ENCODE results near the gene C8A.

Gene C8A

DNA sequence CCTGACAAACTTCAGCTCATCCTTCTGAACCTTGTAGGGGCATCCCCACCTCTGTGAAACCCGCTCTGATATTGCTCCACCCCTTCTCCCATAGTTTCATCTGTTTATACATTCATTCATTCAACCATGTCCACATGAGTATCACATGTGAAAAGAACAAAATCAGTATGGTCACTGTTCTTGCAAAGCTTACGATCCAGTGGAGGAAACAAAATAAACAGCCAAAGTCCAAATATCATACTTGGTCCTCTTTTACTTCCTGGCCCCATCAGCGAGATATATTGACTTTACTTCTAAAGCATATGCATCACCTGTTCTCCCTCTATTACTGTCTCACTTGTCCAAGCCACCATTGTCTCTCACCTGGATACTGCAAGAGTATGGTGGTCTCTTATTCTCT lies 35.6 kb downstream of the C8A start:
- no peak for DNase-seq (ENCODE audit: low spot score)

DNA sequence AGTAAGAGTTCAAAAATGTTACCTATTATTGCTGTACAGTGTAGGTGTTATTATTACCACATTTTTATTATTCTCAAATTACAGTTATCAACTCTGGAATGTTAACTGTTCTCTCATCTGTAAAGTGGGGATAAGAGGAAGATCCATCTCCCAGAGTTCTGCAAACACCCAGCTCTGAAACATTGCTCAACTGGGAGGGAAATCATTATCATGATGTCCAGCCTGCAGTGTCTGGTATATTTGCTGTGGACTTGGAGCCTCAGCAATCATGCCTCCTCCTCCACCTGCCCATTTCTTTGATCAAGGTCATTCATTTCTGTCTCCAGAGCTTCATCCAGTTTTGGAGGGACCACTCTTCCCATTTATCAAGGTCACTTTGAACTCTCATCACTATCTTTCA lies 39.4 kb downstream of the C8A start:
- DNase-seq (ENCODE audit: low spot score) = no peak

DNA sequence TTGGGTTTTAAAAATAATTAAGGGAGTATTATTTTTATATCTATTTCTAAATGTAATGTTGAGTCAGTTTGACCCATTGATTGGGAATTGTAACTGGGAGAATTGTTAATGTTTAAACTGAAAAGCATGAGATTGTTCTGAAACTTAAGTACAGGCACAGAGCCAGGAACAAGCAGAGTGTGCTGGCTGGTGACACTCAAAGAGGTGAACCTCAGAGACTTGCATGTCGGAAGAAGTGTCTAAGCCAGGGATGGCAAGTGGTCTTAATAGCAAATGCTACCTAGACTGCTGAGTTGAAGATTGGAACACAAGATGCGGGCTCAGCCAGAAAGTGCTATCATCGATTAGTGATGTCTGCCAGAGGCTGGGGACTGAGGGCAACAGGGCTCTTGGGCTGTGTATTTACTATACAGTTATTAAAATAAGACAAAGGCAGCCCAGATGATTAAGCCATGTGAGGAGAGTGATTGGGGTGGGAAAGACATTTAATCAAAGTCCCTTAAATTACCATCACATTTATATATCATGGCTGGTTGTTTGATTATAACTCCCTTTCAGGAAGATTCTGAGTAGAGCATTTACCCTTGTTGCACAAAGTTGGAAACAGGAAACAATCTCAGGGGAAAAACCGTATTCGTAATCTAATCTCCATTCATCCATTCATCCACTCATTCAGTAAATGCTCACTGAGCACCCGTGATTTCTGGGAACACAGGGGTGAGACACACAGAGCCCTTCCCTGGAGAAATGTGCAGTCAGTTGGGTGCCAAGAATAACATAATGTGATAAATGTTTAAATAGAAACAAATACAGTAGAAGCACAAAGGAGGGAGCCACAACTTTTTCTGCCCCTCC lies 42.8 kb downstream of the C8A start:
- no peak for DNase-seq (ENCODE audit: low spot score)

DNA sequence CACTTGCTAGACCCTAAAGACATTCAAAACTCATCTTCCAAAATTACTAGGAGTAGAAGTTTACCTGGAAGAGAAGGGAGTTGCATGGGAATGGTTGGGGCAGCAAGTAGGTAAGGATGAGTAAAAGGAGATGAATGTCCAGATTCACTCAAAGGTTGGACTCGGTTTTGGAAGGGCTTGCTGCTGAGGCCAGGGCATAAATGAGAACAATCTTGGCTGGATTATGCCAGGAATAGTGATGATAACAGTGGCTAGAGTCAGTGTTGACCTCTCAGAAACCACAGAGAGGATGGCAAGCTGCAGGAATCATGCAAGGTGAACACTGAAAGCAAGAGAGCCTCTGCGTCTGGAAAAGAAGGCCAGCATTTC lies 43.4 kb downstream of the C8A start:
- no peak for DNase-seq (ENCODE audit: low spot score)

DNA sequence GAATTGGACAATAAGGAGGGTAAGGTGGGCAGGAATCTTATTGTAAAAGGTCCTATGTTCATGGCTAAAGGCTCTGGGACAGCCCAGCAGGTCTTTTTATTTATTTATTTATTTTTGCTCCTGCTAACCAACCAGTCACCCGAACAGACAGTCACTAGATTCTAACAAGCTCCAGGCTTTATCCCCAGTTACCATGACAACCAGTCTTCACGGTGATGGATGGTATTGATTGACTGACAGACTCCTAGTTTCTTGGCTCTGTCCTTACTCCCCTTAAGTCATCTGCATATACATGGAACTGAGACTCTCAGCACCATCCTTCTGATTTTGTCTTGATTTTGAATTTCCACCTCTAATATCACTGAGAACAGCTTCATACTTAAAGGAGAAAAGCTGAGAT lies 44.3 kb downstream of the C8A start:
- DNase-seq (ENCODE audit: low spot score) = no peak

DNA sequence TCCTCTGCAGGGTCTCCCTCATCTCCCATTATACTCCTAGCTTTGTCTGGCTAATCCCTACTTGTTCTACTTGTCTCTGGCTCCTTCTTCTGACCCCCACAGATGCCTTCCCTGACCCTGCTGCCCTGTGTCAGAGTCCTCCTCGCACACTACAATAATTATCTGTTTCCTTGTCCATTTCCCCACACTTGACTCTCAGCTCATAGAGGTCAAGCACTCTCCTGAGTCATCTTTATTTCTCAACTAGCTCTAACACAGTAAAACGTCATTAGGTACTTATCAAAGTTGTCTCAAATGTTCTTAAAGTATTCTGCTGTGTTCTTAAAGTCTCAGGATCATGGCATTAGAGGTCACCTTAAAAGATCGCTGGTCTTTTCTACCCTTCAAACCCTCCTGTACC lies 47.1 kb downstream of the C8A start:
- DNase-seq (ENCODE audit: low spot score) = no peak

DNA sequence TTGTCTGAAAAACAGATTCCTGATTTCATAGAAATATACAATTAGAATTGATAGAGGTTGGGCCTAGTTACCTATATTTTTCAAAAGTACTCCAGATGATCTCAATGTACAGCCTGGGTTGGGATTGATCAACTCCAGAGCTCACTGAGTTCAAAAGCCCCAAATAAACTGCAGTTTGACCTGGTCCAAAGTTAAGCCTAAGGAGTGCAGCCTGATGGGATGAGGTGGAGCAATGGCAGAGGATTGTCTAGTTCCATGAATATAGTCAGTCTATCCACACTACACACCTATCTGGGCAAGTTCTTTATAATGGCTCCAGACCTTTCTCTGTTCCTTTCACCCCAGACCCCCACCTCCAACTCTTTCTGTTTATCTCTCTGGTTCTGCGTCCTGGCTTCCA lies 49.2 kb downstream of the C8A start:
- DNase-seq (ENCODE audit: low spot score) = no peak

DNA sequence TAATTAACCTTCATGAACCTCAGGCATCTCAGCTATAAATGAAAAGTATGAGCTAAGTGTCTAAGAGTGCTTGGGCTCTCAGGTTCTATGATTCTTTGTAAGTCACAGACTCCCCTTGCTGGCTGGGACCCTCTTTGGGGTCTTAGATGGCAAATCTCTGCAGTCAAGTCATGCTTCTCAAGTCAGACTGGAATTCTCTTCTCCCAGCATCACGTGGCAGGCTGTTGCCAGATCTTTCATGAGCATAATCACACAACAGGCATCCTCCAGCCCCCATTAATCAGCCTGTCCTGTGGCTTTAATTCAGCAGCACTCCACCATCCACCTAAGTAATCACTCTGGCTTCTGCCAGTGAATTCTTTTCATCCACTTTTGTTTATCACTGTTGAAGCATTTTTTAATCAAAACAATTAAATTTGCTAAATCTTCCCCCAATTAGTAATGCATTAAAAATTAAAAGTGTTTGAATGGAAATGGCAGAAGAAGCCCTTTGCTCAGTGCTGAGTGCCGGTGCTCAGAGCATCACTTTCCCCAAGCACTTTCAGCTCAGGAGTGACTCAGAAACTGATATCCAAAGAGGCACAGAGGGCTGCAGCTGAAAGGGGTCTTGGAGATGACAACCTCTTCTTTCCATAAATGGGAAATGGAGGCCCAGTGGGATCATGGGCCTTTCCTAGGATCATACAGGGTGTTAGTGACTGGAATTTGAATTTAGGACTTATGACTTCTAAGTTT lies 50.2 kb downstream of the C8A start:
- no peak for DNase-seq (ENCODE audit: low spot score)

DNA sequence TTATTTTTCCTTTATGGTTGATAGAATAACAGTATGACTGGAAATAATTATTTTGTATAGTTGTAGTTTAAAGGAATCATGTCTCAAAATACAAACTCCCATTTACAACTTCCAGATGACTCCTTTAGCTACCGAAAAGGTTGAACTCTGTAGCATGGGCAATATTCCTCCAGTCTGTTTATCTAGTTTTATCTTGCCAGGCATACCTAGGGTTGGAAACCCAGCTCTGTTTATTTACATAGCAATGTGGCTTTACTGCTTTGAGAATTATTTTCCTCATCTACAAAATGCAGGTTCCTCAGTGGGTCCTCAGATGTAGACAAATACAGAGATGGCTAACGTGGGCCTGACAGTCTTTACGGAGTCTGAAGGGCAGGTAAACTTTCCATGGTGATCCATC lies 51.1 kb downstream of the C8A start:
- DNase-seq (ENCODE audit: low spot score) = no peak

DNA sequence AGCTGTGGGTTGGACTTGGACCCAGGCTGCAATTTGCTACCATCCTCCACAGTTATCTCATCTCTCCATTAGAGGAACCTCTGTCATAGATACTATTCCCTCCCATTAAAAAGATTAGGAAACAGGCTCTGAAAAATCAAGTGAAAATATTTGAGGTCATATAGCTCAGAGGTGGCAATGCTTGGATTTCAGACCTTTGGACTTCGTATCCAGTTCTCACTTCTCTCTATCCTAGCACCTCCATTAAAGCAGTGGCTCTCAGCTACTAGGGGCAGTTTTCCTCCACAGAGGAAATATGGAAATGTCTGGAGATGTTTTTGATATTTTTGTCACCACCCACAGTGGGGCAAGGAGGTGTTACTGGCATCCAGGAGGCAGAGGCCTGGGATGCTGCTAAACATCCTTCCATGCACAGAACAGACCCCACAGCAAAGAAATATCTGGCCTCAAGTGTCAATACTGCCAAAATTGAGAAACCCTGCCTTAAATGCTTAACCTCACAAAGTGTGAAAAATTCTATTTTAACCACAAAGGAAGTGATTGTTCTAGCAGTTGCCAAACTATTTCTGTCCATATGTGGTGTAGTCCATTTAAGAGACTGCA lies 54.1 kb downstream of the C8A start:
- DNase-seq (ENCODE audit: low spot score) = no peak

DNA sequence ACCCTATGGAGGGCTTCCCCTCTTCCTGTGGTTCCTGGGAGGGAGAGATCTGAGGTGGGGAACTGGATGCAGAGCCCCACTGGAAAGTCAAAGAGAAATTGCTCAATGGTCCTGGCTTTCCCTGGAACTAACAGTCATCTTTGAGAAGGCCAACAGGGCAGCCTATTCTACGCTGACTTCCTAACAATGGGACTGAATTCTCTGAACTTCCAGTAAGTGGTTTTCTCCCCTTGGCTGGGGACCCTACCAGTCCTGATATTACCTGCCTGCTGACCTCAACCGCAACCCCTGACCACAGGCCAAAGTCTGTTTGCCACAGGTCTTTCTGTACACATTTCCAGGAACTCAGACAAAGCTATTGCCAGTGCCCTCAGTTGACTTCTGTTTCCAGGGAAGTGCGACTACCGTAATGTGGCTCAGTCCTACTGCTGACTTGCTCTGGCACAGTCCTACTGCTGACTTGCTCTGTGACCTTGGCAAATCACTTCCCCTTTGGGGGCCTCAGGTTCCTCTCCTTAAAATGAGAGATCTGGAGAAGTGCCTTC lies 55.9 kb downstream of the C8A start:
- DNase-seq (ENCODE audit: low spot score) = no peak

DNA sequence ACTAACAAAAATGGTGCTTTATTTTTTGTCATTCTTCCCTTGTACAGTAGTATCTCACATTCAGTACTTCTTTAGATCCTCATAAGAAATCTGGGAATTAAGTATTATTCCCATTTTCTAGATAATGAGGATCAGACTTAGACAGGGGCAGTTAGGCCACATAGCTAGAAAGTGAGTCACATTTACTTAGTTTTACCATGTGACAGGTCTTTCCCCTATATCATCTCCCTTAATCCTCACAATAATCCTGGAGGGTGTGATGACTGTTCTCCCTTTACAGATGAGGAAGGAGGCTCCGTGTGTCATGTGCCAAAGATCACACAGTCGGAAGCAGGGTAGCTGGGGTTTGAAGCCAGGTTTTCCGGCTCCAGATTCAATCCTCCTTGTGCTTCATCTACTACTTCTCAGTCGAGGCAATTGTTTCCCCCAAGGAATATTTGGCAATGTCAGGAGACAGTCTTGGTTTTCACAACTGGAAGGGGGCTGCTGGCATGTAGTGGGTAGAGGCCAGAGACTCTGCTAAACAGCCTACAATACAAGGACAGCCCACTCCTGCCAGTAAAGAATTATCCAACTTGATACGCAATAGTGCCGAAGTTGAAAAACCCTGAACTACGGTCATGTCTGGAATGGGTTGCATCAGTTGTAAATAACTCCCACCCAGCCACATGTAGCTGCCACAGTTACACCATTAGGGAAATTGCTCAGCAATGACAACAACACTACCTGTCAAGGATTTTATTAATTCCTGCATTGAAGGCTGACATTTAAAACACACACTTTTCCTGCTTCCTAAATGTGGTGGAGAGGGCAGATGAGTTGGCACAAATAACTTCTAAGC lies 56.7 kb downstream of the C8A start:
- DNase-seq (ENCODE audit: low spot score) = no peak

DNA sequence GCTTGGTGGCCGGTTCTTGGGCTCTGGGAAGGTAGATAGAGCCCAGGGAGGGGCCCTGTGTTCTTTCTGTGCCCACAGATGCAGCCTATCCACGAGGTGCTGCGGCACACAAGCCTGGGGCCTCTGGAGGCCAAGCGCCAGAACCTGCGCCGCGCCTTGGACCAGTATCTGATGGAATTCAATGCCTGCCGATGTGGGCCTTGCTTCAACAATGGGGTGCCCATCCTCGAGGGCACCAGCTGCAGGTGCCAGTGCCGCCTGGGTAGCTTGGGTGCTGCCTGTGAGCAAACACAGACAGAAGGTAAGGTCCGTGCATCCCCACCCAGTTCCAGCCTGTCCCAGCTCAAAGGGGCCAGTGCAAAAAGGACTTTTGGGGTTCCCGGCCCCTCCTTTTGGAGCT lies 57.7 kb downstream of the C8A start:
- DNase-seq (ENCODE audit: low spot score) = no peak

DNA sequence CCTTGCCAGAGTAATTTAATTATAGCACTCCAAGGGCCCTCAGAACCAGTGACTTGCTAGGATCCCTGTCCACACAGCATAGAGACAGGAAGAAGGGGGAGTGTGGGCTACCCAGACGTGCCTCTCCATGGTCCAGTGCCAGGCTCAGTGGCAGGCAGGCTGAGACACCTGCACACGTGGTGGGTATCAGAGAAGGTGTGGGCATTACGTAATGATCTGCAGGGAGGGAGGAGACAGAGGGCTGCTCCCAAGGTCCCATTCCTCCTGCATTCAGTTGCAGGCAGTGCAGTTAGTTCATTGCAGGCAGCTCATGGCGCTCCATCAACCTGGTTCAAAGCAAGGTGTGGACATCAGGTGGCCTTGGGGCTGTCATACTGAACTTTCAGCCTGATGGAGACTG lies 61.4 kb downstream of the C8A start:
- DNase-seq (ENCODE audit: low spot score) = no peak

DNA sequence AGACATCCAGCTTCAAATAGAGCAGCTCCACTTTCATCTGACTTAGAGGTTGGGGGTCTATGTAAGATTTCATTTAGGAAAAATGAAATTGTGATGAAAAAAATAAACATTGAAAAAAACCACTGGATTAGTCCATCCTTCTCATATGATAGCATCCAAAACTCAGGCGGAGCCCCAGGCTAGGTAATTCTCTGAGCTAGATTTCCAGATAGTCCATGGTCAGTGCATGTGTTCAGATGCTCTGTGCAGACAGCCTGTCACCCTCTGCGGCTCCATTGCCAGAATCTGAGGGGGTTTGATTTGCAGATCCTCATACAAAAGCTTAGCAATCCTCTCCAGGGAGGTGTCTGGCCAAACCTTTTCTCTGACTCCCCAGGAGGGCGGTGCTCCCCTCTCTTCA lies 62.0 kb downstream of the C8A start:
- DNase-seq (ENCODE audit: low spot score) = no peak

DNA sequence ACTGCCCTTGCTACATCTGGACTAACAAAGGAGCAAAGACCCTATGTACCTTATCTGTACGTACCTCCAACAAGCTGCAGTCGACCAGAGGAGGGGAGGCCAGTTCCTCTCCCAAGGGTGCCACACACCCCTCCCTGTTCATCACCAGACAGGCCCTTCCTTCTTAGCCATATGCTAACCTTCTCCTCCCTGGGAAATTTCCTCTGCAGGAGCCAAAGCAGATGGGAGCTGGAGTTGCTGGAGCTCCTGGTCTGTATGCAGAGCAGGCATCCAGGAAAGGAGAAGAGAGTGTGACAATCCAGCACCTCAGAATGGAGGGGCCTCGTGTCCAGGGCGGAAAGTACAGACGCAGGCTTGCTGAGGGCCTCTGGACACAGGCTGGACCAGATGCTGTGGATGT lies 62.8 kb downstream of the C8A start:
- DNase-seq (ENCODE audit: low spot score) = no peak

DNA sequence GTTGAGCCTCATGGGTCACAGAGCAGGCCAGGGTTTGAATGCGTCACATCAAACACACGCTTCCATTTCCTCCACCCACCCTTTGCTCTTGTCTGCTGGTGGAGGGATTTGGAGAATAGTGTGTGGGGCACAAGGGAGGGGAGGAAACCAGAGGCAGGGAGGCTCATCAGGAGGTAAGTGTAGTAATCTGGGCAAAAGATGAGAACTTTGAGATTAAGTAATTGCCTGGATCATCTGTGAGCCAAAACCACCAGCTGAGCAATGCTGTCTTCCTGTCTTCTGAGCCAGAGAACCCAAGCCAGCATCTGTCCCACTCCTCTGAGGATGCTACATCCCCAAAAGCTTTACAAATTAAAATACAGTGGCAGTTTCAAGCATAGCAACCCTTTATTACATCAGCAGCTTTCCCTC lies 66.0 kb downstream of the C8A start:
- DNase-seq (ENCODE audit: low spot score) = no peak

DNA sequence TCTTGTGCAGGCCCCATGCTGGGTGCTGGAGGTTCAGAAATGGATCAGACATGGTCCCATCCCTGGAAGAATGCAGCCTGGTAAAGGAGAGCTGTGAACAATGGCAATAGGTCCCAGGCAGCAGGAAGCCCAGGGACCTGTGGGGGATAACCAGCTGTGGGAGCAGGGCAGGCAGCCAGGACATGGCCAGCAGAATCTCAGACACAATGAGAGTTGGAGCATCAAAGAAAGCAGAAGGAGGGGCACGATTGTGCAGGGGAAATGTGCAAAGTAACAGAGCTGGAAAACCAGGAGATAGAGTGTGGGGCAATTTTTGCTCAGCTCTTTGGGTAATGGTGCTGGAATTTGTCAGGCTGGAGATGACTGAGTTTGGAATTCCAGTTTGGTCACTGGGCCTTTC lies 66.9 kb downstream of the C8A start:
- no peak for DNase-seq (ENCODE audit: low spot score)

DNA sequence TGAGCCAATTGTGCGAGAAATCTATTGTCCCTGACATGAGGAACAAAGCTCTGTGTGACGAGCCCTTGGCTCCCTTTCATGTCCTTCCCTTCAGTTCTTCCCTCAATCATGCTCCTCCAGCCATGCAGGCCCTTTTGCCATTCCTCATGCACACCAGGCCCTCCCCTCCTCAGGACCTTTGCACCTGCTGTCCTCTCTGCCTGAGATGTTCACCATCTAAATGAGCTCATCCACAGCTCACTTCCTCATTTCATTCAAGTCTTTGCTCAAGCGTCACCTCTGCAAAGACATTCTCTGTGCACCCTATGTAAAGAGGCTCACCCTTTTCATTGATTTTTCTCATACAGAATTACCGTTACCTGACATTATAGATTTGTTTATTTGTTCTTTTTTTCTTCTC lies 67.5 kb downstream of the C8A start:
- DNase-seq (ENCODE audit: low spot score) = no peak

DNA sequence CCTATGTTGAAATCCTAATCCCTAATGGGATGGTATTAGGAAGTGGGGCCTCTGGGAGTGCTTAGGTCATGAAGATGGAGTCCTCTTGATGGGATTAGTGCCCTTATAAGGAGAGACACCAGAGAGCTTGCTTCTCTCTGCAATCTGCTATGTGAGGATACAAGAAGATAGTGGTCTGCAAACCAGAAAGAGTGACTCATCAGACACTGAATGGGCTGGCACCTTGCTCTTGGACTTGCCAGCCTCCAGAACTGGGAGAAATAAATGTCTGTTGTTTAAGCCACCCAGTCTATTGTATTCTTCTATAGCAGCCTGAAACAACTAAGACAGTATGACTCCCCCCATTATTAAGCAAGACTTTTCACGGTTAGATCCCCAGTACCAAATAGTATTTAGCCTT lies 67.9 kb downstream of the C8A start:
- DNase-seq (ENCODE audit: low spot score) = no peak

DNA sequence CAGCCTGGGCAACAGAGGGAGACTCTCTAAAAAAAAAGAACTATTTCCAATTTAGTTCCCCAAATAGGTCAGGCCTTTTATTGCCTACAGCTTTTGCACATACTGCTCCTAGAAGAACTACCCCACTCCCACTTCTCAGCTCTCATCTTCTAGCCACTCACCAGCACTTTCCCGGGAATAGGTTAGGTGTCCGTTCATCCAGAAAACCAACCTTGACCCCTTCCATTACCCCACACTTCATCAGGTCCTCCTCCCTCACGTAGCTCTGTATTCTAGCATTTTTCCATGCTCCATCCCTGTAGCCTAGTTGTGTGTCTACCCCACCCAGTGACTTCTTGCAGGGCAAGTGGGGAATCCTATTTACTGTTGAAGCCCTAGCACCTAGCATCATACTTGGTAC lies 68.6 kb downstream of the C8A start:
- no peak for DNase-seq (ENCODE audit: low spot score)

DNA sequence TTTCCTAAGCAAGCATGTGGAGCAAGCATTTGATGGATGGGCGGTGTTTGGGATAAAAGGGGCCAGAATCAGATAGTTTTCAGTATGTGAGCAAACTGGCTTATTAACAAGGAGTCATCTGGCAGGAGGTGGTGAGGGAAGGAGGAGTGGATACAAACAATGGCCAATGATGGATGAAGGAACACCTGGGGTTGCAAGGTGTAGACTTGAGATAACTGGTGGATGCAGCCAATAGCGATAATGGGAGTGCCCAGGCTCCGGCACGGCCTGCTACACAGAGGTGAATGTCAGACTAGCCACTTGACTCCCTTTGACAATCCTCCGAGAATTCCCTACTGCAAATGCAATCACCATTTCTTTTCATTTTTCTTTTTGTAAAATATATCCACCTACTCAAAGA lies 69.5 kb downstream of the C8A start:
- no peak for DNase-seq (ENCODE audit: low spot score)

Measured in SK-N-DZ (cell line).